Activated naive CD4-positive, alpha-beta T cell treated with anti-CD3 and anti-CD28 coated beads, Interleukin-2, amount 50 U/mL, for 24 hours (primary cell): Measurements from ENCODE around the gene DAPK2.
"Not testable (repeated sequence)": the region's sequence is repeated elsewhere in the genome, so short reads cannot be mapped to it uniquely, and the experiment has no call there.

ENCODE experiments used
- H3K27ac Mint-ChIP-seq: one replicate; pipeline ENCODE4 v1.8.0; 2021; ENCODE audit warnings: mild to moderate bottlenecking, mixed read lengths
- H3K27me3 Mint-ChIP-seq: one replicate; pipeline ENCODE4 v1.8.0; 2021; ENCODE audit warnings: mixed read lengths
- H3K36me3 Mint-ChIP-seq: one replicate; pipeline ENCODE4 v1.8.0; 2021; ENCODE audit warnings: mixed read lengths
- H3K4me1 Mint-ChIP-seq: one replicate; pipeline ENCODE4 v1.8.0; 2021; ENCODE audit warnings: mixed read lengths
- H3K4me3 Mint-ChIP-seq: one replicate; pipeline ENCODE4 v1.8.0; 2021; ENCODE audit warnings: mild to moderate bottlenecking, mixed read lengths
- H3K9me3 Mint-ChIP-seq: one replicate; pipeline ENCODE4 v1.8.0; 2021; ENCODE audit warnings: mixed read lengths

Gene DAPK2

GRCh38 chr15:64068133-64068532, 21.8 kb upstream of the DAPK2 start:
- Mint-ChIP-seq H3K27ac (no peak overlapping the region), H3K4me3 (no peak overlapping the region), H3K27me3 (no peaks in the 10 kb centered on the region), H3K4me1 (no peaks in the 10 kb centered on the region), H3K36me3 (no peaks in the 10 kb centered on the region), H3K9me3 (no peaks in the 10 kb centered on the region)

- Mint-ChIP-seq H3K27me3 (no peaks in the 10 kb centered on the region), H3K4me1 (no peaks in the 10 kb centered on the region), H3K9me3 (no peaks in the 10 kb centered on the region), H3K4me3 (no peak overlapping the region), H3K36me3 (no peaks in the 10 kb centered on the region), H3K27ac (no peak overlapping the region)
Measured at GRCh38 chr15:64067564-64068030, 21.3 kb upstream of the DAPK2 start.

- no peak overlapping the region for H3K4me3 Mint-ChIP-seq
- no peaks in the 10 kb centered on the region for H3K36me3 Mint-ChIP-seq
- no peaks in the 10 kb centered on the region for H3K4me1 Mint-ChIP-seq
- no peak overlapping the region for H3K27ac Mint-ChIP-seq
- no peaks in the 10 kb centered on the region for H3K27me3 Mint-ChIP-seq
- H3K9me3 Mint-ChIP-seq, result no peaks in the 10 kb centered on the region
Measured at GRCh38 chr15:64066451-64066850, 20.2 kb upstream of the DAPK2 start.

GRCh38 chr15:64060716-64061115, 14.4 kb upstream of the DAPK2 start:
- no peaks in the 10 kb centered on the region for H3K9me3 Mint-ChIP-seq
- no peaks in the 10 kb centered on the region for H3K27me3 Mint-ChIP-seq
- H3K4me3 Mint-ChIP-seq, result no peak overlapping the region
- H3K4me1 Mint-ChIP-seq, result no peaks in the 10 kb centered on the region
- H3K27ac Mint-ChIP-seq, result no peak overlapping the region
- no peaks in the 10 kb centered on the region for H3K36me3 Mint-ChIP-seq

- not testable (repeated sequence) for H3K36me3 Mint-ChIP-seq, H3K4me1 Mint-ChIP-seq, H3K9me3 Mint-ChIP-seq, H3K27me3 Mint-ChIP-seq, H3K4me3 Mint-ChIP-seq, H3K27ac Mint-ChIP-seq
Measured at GRCh38 chr15:64059104-64059503, 12.8 kb upstream of the DAPK2 start.

- Mint-ChIP-seq H3K9me3 (no peaks in the 10 kb centered on the region), H3K4me1 (no peaks in the 10 kb centered on the region), H3K27ac (no peak overlapping the region), H3K36me3 (no peaks in the 10 kb centered on the region), H3K27me3 (no peaks in the 10 kb centered on the region), H3K4me3 (no peak overlapping the region)
Measured at GRCh38 chr15:64058279-64058678, 12.0 kb upstream of the DAPK2 start.

- not testable (repeated sequence) for H3K27ac Mint-ChIP-seq, H3K4me1 Mint-ChIP-seq, H3K9me3 Mint-ChIP-seq, H3K36me3 Mint-ChIP-seq, H3K4me3 Mint-ChIP-seq, H3K27me3 Mint-ChIP-seq
Measured at GRCh38 chr15:64053674-64054073, 7.4 kb upstream of the DAPK2 start.

GRCh38 chr15:64052925-64053491, 6.7 kb upstream of the DAPK2 start:
- H3K27ac Mint-ChIP-seq, result no peak overlapping the region
- peaks cover 3% of the 10 kb centered on the region for H3K4me1 Mint-ChIP-seq
- H3K27me3 Mint-ChIP-seq, result peaks cover 3% of the 10 kb centered on the region
- H3K36me3 Mint-ChIP-seq, result no peaks in the 10 kb centered on the region
- no peak overlapping the region for H3K4me3 Mint-ChIP-seq
- no peaks in the 10 kb centered on the region for H3K9me3 Mint-ChIP-seq

GRCh38 chr15:64051407-64052259, 5.3 kb upstream of the DAPK2 start:
- H3K27ac Mint-ChIP-seq, result no peak overlapping the region
- H3K36me3 Mint-ChIP-seq, result no peaks in the 10 kb centered on the region
- H3K9me3 Mint-ChIP-seq, result no peaks in the 10 kb centered on the region
- no peak overlapping the region for H3K4me3 Mint-ChIP-seq
- peaks cover 7% of the 10 kb centered on the region for H3K4me1 Mint-ChIP-seq
- peaks cover 6% of the 10 kb centered on the region for H3K27me3 Mint-ChIP-seq

GRCh38 chr15:64051093-64051402, 4.8 kb upstream of the DAPK2 start:
- Mint-ChIP-seq H3K4me3 (no peak overlapping the region), H3K9me3 (no peaks in the 10 kb centered on the region), H3K4me1 (peaks cover 9% of the 10 kb centered on the region), H3K27ac (no peak overlapping the region), H3K36me3 (no peaks in the 10 kb centered on the region), H3K27me3 (peaks cover 6% of the 10 kb centered on the region)

GRCh38 chr15:64050281-64051092, 4.2 kb upstream of the DAPK2 start:
- peaks cover 11% of the 10 kb centered on the region for H3K4me1 Mint-ChIP-seq
- no peak overlapping the region for H3K4me3 Mint-ChIP-seq
- peaks cover 6% of the 10 kb centered on the region for H3K27me3 Mint-ChIP-seq
- no peaks in the 10 kb centered on the region for H3K36me3 Mint-ChIP-seq
- no peaks in the 10 kb centered on the region for H3K9me3 Mint-ChIP-seq
- H3K27ac Mint-ChIP-seq, result no peak overlapping the region

GRCh38 chr15:64048781-64049460, 2.6 kb upstream of the DAPK2 start:
- H3K27me3 Mint-ChIP-seq, result peaks cover 6% of the 10 kb centered on the region
- no peak overlapping the region for H3K27ac Mint-ChIP-seq
- no peaks in the 10 kb centered on the region for H3K36me3 Mint-ChIP-seq
- no peak overlapping the region for H3K4me3 Mint-ChIP-seq
- H3K9me3 Mint-ChIP-seq, result no peaks in the 10 kb centered on the region
- peaks cover 13% of the 10 kb centered on the region for H3K4me1 Mint-ChIP-seq

GRCh38 chr15:64045774-64046420, 388 bp downstream of the DAPK2 start:
- H3K27ac Mint-ChIP-seq, result no peak overlapping the region
- H3K9me3 Mint-ChIP-seq, result no peaks in the 10 kb centered on the region
- H3K36me3 Mint-ChIP-seq, result no peaks in the 10 kb centered on the region
- peaks cover 13% of the 10 kb centered on the region for H3K4me1 Mint-ChIP-seq
- peak overlapping the region; percentile 78 for H3K4me3 Mint-ChIP-seq
- H3K27me3 Mint-ChIP-seq, result peaks cover 6% of the 10 kb centered on the region

GRCh38 chr15:64045101-64045435, 1.2 kb downstream of the DAPK2 start:
- Mint-ChIP-seq H3K27ac (no peak overlapping the region), H3K36me3 (no peaks in the 10 kb centered on the region), H3K27me3 (peaks cover 6% of the 10 kb centered on the region), H3K4me3 (peak overlapping the region; percentile 59), H3K4me1 (peaks cover 10% of the 10 kb centered on the region), H3K9me3 (no peaks in the 10 kb centered on the region)

- H3K36me3 Mint-ChIP-seq, result no peaks in the 10 kb centered on the region
- peaks cover 10% of the 10 kb centered on the region for H3K4me1 Mint-ChIP-seq
- H3K9me3 Mint-ChIP-seq, result no peaks in the 10 kb centered on the region
- peaks cover 6% of the 10 kb centered on the region for H3K27me3 Mint-ChIP-seq
- no peak overlapping the region for H3K27ac Mint-ChIP-seq
- peak overlapping the region; percentile 59 for H3K4me3 Mint-ChIP-seq
Measured at GRCh38 chr15:64044300-64045100, 1.8 kb downstream of the DAPK2 start.
